Left cardiac atrium (tissue), 4 donors: ENCODE measurements around the gene MAPK1. TPM values are rescaled to one million over a fixed set of nuclear protein-coding genes. Genes with fewer than 3 reads are reported as not detected.
A peak's percentile ranks its signal among the peaks of the same experiment; 100 is the strongest.
"Not testable (repeated sequence)": the region's sequence is repeated elsewhere in the genome, so short reads cannot be mapped to it uniquely, and the experiment has no call there.

ENCODE experiments used
- ATAC-seq, 2 donors: fragments of 200-7000 bp; cut with Tn5 transposase; one replicate each; pipeline ENCODE4 v1.9.1; 2020; ENCODE audit warnings: mild to moderate bottlenecking in 2 of 2, moderate library complexity in 2 of 2
- DNase-seq: peaks from one replicate; pipeline ENCODE4 v3.0.0-alpha.2; 2020
- intact Hi-C, 2 donors: fragments of 100-400 bp; cut with DNase I; formaldehyde crosslinking; loops; one replicate each; pipeline versions ENCODE4 v1.14.1 to v1.15.1; 2022 to 2023
- total RNA-seq, 2 donors: library from RNA; stranded (reverse); fragmentation: NEBNext Ultra II Directional; extraction: Animal tissue kit (Norgen Biotek cat#: 25700); gene quantifications; one replicate each; pipeline ENCODE4 v1.2.1, GENCODE V29; 2021
- donor health status: DM: no; HTN: yes; CAD: no.
- donor health status: DM: no; HTN: yes; CAD: no; lungs with severe emphysema.
- donor health status: DM: yes; HTN: yes; CAD: no.
- donor health status: Dilated cardiomyopathy.

Gene MAPK1
- total RNA-seq, 2 donors from 2014 or later: 98.3 to 104 TPM

DNA sequence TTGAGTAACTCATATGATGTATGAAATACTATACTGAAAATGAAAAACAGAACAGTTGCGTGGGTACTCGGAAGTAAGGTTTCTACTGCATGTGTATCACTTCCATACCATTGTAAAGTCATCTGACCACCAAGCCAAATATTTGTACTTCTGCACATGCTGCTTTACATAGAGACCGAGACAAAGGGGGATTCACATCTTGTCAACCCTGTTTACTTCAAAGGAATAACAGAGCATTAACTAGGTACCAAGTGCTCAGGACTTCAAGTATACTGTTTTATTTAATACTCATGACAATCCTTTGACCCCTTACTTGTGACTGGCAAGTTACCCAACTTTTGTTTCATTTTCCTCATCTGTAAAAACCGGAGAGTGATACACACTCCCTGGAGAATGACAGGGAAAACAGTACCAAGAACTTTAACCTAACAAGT is 9.9 kb downstream of the MAPK1 start:
- DNase-seq (no peak), ATAC-seq (no peak)
- intact Hi-C loops: no loop called here

DNA sequence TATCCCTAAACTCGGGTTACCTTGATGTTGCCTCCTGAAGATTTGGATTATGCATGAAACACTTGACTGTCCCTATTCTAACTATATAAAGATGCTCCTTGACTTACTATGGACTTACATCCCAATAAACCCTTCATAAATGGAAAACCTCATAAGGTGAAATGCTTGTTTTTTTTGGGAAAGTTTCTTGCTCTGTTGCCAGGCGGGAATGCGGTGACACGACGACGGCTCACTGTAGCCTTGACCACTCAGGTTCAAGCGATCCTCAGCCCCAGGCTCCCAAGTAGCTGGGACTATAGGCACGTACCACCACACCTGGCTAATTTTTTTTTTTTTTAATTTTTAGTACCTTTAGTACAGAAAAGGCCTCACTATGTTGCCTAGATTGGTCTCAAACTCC is 10.6 kb downstream of the MAPK1 start:
- ATAC-seq: no peak
- intact Hi-C loops: no loop called here
- no peak for DNase-seq

DNA sequence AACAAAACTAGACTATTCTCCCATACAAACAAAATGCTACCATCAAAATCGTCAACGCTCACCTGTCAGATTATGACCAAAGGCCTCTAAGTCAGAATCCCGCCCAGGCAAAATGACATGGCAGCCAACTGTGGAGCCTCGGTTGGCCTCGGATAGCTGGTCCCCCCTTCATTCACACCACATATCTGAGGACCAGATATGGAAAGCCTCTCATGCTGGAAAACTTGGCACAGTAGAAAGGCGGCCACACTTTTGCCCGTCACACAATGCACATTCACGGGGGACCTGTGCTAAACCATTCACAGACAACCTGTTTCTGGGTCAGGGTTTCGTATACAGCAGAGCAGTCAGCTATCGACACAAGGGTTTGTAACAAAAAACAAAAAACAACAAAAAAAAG is 11.2 kb downstream of the MAPK1 start:
- ATAC-seq (peak; percentile 39 to 54), DNase-seq (no peak)
- intact Hi-C loops: no loop called here

DNA sequence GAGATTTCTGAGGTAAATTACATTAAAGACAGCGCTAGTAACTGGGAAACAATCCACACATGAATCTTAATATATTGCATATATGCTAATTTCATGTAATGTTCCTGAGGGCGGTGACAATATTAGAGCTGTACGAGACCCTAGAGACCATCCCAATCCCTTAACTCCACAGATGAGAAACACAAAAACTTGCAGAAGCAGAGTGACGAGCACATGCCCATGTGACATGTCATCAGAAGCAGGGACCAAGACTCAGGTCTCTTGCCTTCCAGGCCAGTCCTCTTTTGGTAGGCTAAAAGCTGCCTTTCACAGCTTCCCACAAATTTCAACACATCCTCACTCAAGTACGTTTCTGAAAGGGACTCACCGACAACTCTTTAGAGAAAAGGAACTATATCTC is 11.8 kb downstream of the MAPK1 start:
- intact Hi-C loops: no loop called here
- ATAC-seq (peak in 1 of 2 donors; percentile 20), DNase-seq (no peak)

DNA sequence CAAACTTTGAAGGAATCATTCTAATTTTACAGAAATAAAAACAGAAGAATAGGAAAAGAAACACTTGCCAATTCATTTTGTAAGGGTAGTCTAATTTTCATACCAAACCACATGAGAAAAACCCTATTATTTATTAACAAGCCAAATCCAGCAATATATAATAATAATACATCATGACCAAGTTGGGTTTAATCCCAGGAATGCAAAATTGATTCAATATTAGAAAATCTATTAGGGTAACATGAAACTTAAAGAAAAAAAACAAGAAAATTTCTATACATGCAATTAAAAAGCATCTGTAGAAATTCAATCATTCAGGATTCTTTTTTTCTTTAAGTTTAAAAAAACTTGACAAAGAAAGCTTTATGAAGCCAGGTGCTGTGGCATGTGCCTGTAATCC is 16.8 kb downstream of the MAPK1 start:
- intact Hi-C loops: no loop called here
- ATAC-seq: no peak
- DNase-seq: no peak

DNA sequence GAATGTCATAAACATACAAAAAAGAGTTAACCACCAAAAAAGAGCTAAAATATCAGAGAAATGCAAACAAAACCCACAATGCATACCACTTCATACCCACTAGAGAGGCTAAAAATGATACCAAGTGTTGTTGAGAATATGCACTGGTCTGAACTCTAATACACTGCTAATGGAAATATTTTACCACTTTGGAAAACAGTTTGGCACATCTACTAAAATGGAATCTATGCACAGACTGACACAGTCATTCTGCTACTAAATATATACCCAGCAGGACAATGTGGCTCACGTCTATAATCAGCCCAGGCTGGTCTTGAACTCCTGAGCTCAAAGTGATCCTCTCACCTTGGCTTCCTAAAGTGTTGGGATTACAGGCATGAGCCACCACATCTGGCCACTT is 18.0 kb downstream of the MAPK1 start:
- peak; percentile 56 to 69 for ATAC-seq
- intact Hi-C loops: no loop called here
- no peak for DNase-seq

DNA sequence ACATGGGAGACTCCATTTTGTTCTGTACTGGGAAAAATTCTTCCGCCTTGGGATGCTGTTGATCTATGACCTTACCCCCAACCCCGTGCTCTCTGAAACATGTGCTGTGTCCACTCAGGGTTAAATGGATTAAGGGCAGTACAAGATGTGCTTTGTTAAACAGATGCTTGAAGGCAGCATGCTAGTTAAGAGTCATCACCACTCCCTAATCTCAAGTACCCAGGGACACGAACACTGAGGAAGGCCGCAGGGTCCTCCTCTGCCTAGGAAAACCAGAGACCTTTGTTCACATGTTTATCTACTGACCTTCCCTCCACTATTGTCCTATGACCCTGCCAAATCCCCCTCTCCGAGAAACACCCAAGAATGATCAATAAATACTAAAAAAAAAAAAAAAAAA is 19.4 kb downstream of the MAPK1 start:
- DNase-seq, intact Hi-C loops, ATAC-seq: not testable (repeated sequence)

DNA sequence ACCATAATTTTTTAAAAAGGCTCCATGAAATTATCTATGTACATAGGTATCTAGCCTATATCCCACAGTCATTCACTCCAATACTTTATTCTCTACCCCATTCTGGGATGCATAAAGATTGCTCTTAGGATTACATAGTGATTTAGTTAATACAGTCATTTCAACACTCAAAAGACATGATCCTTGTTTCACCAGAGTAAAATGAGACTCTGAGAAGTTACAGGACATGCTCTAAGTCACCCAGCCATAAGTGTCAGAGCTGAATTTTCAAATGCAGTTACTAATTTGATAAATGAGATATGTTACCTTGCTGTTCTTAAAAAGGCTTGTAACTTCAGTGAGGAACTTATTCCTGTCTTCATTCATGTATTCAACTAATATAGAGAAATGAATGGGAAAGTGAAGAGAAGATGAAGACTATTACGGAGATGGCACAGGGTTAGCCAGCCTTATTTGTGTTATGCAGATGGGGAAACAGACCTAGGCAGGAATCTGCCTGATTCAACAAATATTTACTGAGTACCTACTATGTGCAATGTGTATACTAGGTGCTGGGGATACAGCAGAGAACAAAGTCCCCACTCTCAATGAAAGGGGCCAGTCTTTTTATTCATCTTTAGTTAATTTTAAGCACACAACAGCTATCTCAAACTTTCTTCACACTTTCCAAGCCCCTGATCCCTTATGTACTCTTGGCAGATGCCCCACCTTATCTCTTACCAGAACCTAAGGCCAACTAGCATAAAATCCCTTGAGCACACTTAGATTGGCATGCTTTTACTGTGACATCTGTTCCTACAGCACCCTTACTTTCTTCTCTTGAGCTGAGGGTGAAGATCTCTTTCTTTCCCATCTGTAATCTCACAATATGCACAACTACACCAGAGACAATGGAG is 21.6 kb downstream of the MAPK1 start:
- ATAC-seq: peak; percentile 37 to 46
- no peak for DNase-seq
- intact Hi-C loops: no loop called here

DNA sequence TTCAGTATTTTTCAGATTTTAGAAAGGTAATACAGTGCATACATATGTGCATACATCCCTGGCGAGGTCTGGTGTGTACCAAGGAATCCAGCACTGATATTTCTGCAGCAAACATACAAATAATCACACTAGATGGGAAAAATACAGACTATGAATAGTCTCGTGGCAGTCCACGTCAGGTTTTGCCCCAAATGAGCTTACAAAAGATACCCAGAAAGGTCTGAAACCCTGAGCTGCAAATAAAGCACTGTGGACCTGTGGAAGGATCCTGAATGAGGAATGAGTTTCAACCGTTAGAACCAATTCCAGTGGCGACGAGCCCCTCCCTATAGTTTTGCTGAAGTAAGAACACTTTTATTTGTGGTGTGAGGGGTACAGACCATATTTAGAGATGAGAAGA is 24.5 kb downstream of the MAPK1 start:
- no peak for ATAC-seq
- intact Hi-C loops: no loop called here
- DNase-seq: no peak

DNA sequence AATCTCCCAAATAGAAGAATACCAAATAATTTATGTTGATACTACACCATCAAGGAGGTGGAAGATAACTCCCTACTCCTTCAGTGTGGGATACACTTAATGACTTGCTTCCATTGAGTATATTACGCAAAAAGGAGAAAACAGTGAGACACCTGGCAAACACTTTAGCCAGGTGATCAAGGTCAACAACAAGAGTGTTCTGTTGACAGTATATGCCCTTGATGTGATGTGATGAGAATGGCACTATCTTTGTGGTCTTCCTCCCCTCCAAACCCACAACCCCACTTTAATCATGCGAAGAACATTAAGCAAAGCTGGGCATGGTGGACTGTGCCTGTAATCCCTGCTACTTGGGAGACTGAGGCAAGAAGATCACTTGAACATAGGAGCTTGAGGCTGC is 26.0 kb downstream of the MAPK1 start:
- ATAC-seq (no peak), DNase-seq (no peak)
- intact Hi-C loops: no loop called here

DNA sequence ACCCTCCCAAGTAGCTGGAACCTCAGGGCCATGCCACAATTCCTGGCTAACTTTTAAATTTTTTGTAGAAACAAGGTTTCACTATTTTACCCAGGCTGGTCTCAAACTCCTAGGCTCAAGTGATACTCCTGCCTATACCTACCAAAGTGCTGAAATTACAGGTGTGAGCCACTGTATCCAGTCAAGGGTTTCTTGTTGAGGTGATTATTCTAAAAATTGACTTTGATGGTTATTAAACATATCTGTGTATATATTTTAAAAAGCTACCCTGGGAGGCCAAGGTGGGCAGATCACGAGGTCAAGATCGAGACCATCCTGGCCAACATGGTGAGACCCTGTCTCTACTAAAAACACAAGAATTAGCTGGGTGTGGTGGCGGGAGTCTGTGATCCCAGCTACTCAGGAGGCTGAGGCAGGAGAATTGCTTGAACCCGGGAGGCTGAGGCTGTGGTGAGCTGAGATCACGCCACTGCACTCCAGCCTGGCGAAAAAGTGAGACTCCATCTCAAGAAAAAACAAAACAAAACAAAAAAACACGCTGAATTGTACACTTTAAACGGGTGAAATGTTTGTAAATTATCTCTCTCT is 27.1 kb downstream of the MAPK1 start:
- ATAC-seq (no peak), DNase-seq (no peak)
- intact Hi-C loops: no loop called here

DNA sequence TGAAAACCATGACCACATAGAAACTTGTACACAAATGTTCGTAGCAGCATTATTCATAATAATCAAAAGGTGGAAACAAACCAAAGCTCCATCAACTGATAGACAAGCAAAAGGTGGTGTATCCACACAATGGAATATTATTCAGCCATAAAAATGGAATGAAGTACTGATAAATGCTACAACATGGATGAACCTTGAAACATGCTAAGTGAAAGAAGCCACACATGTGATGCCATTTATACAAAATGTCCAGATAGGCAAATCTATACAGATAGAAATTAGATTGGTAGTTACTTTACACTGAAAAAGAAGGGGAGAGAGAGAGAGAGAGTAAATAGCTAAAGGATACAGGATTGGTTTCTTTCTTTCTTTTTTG is 27.7 kb downstream of the MAPK1 start:
- intact Hi-C loops: no loop called here
- DNase-seq (no peak), ATAC-seq (no peak)

DNA sequence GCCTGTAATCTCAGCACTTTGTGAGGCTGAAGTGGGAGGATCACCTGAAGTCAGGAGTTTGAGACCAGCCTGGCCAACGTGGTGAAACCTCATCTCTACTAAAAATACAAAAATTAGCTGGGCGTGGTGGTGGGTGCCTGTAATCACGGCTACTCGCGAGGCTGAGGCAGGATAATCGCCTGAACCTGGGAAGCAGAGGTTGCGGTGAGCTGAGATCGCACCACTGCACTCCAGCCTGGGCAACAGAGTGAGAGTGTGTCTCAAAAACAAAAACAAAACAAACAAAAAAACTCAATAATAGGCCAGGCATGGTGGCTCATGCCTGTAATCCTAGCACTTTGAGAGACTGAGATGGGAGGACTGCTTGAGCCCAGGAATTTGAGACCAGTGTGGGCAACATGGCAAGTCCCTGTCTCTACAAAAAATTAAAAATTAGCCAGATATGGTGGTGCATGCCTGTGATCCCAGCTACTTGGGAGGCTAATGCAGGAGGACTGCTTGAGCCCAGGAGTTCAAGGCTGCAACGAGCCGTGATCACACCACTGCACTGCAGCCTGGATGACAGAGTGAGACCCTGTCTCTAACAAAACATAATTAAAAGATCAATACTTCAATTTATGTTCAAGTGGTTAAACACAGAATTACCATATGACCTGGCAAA is 28.2 kb downstream of the MAPK1 start:
- intact Hi-C loops, ATAC-seq, DNase-seq: not testable (repeated sequence)

DNA sequence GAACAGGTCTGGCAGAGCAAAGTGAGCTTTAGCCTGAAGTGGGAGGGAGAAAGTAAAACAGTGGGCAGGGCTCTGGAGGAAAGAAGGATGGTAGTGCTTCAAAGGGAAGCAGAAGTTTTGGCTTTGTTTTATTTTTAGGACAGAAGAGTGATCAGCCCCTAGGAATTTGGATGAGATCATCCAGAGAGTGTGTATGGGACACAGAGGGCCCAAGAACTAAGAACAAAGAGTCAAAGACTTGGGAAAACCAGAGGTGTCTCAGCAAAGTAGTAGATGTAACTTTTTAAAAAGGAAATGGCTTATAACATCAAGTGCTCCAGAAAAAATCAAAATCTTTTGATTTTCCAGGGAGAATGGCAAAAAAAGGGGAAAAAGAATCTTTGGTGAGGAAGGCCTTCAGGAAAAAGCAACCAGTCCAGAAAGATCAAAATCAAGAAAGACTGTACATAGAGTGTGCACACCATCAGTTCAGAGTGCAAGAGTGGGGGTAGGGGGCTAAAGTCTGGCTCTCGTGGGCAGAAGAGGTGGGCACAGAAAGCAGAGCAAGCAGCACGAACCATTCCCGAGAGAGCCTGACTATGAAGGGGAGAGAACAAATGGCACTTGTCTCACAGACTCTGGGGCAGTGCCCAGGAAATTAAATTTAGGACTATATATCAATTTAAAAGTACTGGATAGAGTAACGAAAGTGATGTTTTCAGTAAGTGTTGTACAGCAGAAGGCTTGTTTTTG is 30.0 kb downstream of the MAPK1 start:
- DNase-seq (no peak), ATAC-seq (peak; percentile 95)
- intact Hi-C loops: no loop called here

DNA sequence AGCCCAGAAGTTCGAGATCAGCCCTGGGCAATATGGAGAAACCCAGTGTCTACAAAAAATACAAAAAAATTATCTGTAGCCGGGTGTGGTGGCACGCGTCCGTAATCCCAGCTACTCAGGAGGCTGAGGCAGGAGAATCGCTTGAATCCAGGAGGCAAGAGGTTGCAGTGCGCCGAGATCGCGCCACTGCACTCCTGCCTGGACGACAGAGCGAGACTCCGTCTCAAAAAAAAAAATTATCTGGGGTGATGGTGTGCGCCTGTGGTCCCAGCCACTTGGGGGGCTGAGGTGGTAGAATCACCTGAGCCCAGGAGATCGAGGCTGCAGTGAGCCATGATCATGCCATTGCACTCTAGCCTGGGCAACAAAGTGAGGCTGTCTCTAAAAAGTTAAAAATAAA is 31.0 kb downstream of the MAPK1 start:
- ATAC-seq, DNase-seq, intact Hi-C loops: not testable (repeated sequence)

DNA sequence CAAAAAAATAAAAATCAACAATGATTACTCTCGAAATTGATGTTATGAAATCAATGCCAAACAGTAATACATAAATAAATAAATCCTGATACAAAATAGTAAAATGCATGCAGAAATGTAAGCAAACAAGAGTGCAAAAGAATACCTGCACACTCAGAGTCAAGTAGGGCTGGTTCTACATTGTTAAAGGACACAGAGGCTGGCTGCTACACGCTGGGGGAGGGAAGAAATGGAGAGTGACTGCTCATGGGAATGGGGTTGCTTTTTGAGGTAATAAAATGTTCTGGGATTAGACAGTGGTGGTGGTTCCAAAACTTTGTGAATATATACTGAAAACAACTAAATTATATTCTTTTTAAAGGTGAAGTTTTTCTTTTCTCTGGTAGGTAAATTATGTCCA is 32.1 kb downstream of the MAPK1 start:
- no peak for ATAC-seq

DNA sequence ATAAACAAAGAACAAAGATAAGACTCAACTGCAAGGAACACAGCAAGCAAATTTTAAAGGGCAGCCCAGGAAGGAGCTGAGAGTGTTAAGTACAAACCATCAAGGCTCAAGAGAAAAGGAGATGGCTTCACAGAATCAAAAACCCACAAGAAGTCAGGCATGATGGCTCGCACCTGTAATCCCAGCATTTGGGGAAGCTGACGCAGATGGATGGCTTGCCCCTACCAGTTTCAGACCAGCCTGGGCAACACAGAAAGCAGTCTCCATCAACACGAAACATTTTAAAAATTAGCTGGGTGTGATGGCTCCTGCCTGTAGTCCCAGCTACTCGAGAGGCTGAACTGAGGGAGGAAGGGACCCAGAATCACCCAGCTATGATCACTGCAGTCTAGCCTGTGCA is 32.6 kb downstream of the MAPK1 start:
- intact Hi-C loops: no loop called here
- no peak for ATAC-seq

More for the DNA sequence above, 32.1 kb downstream of the MAPK1 start:
- intact Hi-C loops: no loop called here
- no peak for DNase-seq

DNA sequence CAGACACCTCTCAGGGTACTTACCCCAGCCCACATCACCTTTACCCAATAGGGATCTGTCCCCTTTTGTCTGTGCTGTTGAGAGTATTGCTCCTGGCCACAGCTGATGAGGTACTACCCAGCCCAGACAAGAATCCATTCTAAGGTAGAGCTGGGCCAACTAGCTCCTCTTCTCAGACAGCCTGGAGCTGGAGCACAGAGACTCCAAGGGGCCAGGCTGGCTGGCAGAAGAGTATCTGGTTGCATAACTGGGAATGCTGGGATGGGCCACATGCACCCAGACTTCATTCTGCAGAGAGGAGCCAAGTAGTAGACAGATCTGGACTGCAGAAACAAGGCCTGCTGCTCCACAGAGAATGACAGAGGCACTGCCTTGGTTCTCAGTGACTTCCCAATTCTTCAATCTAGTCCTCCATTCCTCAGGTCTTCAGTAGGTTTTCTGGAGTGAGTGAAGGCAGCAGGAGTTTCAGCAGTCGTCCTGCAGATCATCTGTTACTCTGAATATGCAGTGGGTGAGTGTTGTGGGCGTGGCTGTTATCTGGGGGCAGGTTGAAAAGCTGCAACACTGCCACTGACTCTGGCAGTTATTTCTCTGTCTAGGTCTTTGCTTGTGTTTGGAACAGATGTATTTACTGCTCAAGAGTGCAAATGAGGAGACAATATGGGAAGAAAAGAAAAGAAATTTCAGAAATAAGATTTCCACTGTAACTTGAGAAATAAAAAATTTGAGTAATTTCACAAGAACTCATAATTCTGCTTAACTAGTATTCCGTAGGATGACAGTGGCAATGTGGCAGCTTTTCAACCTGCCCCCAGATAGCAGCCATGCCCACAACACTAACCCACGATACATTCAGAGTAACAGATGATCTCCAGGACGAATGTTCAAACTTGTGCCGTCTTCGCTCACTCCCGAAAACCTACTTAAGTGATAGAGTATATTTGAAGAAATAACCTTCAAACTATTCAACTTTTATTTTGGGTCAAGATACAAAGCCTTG is 34.9 kb downstream of the MAPK1 start:
- DNase-seq: no peak
- peak; percentile 42 to 61 for ATAC-seq
- intact Hi-C loops: no loop called here

More for the DNA sequence above, 32.6 kb downstream of the MAPK1 start:
- no peak for DNase-seq
